AG09309 (cell line): ENCODE results near the gene CDC16.

ENCODE experiments used
- DNase-seq: peaks from one replicate; pipeline ENCODE4 v3.0.0-alpha.2; 2010; ENCODE audit warnings: low read depth
- H3K4me3 ChIP-seq: 2 replicates; pipeline ENCODE4 v1.5.1; 2011; ENCODE audit warnings: mild to moderate bottlenecking, low read depth, low read length, moderate library complexity; ENCODE audit not compliant: control insufficient read depth
- CTCF ChIP-seq: IDR thresholded peaks from 2 replicates; pipeline ENCODE4 v1.5.1; 2011; ENCODE audit warnings: mild to moderate bottlenecking, low read depth, low read length, inconsistent platforms; ENCODE audit not compliant: insufficient read depth, control insufficient read depth; ENCODE audit errors: missing control alignments

Gene CDC16

GRCh38 chr13:114200399-114200911 is 34.2 kb upstream of the CDC16 start:
- peak overlapping the region; percentile 18 for H3K4me3 ChIP-seq
- no peak for DNase-seq
- TF ChIP-seq CTCF = no peak

GRCh38 chr13:114202581-114202980 is 32.1 kb upstream of the CDC16 start:
- DNase-seq = no peak
- TF ChIP-seq CTCF = no peak
- no peak overlapping the region for H3K4me3 ChIP-seq

GRCh38 chr13:114203536-114203935 is 31.2 kb upstream of the CDC16 start:
- DNase-seq = no peak

GRCh38 chr13:114204894-114205293 is 29.8 kb upstream of the CDC16 start:
- DNase-seq = no peak
- TF ChIP-seq CTCF = no peak
- H3K4me3 ChIP-seq = no peak overlapping the region

More at GRCh38 chr13:114203536-114203935, 31.2 kb upstream of the CDC16 start:
- TF ChIP-seq CTCF = no peak
- H3K4me3 ChIP-seq = no peak overlapping the region

- no peak for DNase-seq
- no peak overlapping the region for H3K4me3 ChIP-seq
- TF ChIP-seq CTCF = no peak
Measured at GRCh38 chr13:114208134-114208533, 26.6 kb upstream of the CDC16 start.

- no peak overlapping the region for H3K4me3 ChIP-seq
- TF ChIP-seq CTCF = no peak
- no peak for DNase-seq
Measured at GRCh38 chr13:114211446-114212157, 23.1 kb upstream of the CDC16 start.
